K562 (cell line): ENCODE data around the gene GRHPR. TPM values are rescaled to one million over a fixed set of nuclear protein-coding genes. Genes with fewer than 3 reads are reported as not detected.
A peak's percentile ranks its signal among the peaks of the same experiment; 100 is the strongest.

ENCODE experiments used
- CHCHD3 ChIP-seq: fragments of 250-450 bp; sonication (Bioruptor Pico); IDR thresholded peaks from 2 replicates; pipeline ENCODE4 v2.1.2; 2022; ENCODE audit warnings: mild to moderate bottlenecking
- EHMT2 ChIP-seq: fragments of 450-650 bp; IDR thresholded peaks from 2 replicates; pipeline ENCODE4 v1.6.1; 2018; ENCODE audit warnings: antibody characterized with exemption
- ELK3 ChIP-seq: fragments of 450-650 bp; formaldehyde crosslinking; IDR thresholded peaks from 2 replicates; pipeline ENCODE4 v1.4.0; 2020; ENCODE audit warnings: mild to moderate bottlenecking
- HDAC1 ChIP-seq, 2 experiments: fragments of 450-650 bp; IDR thresholded peaks; 2 replicates each; pipeline ENCODE4 v1.6.1; 2016 to 2017; ENCODE audit warnings: inconsistent platforms in 1 of 2, mild to moderate bottlenecking in 1 of 2, moderate library complexity in 1 of 2
- HNRNPL ChIP-seq: fragments of 200-400 bp; formaldehyde crosslinking; IDR thresholded peaks from 2 replicates; pipeline ENCODE4 v1.6.1; 2017; ENCODE audit warnings: low read depth, mild to moderate bottlenecking, low read length
- KAT2B ChIP-seq: IDR thresholded peaks from one replicate; pipeline ENCODE4 v1.6.1; 2012; ENCODE audit warnings: low read depth, mild to moderate bottlenecking, control low read depth, inconsistent platforms, low read length, moderate library complexity
- KLF6 ChIP-seq: fragments of 250-450 bp; sonication (Bioruptor Pico); IDR thresholded peaks from 2 replicates; pipeline ENCODE4 v1.4.0; 2020; ENCODE audit warnings: mild to moderate bottlenecking, moderate library complexity, borderline replicate concordance
- MAFG ChIP-seq: fragments of 450-650 bp; conservative IDR thresholded peaks from 2 replicates; pipeline ENCODE4 v1.6.1; 2016; ENCODE audit warnings: missing genetic modification characterization, missing compliant biosample characterization
- MBD2 ChIP-seq: sonication (generic); IDR thresholded peaks from 2 replicates; pipeline ENCODE4 v1.6.1; 2016; ENCODE audit warnings: low read depth, borderline replicate concordance
- NFE2 ChIP-seq: IDR thresholded peaks from 2 replicates; pipeline ENCODE4 v1.6.1; 2014; ENCODE audit warnings: antibody characterized with exemption, low read depth
- NR2C2 ChIP-seq, 2 experiments: fragments of 200-800 bp in 1 of 2; sonication (Bioruptor generic) in 1 of 2; sonication (generic) in 1 of 2; formaldehyde crosslinking in 1 of 2; IDR thresholded peaks; 2 replicates each; pipeline versions ENCODE4 v1.6.1 to v1.8.0; 2016 to 2022; ENCODE audit warnings: mild to moderate bottlenecking in 1 of 2, missing compliant biosample characterization in 1 of 2, missing genetic modification characterization in 1 of 2, missing genetic modification reagents in 1 of 2
- PHF8 ChIP-seq: fragments of 200-600 bp; sonication (generic); IDR thresholded peaks from 2 replicates; pipeline ENCODE4 v1.6.1; 2012; ENCODE audit warnings: mixed run types, mild to moderate bottlenecking, inconsistent platforms, low read length, moderate library complexity, borderline replicate concordance
- POLR3A ChIP-seq: IDR thresholded peaks from 2 replicates; pipeline ENCODE4 v1.6.1; 2011; ENCODE audit warnings: borderline replicate concordance, mild to moderate bottlenecking, moderate library complexity; ENCODE audit not compliant: insufficient read length, insufficient read depth; ENCODE audit errors: extremely low read depth
- RAD21 ChIP-seq, 2 experiments: fragments of 250-450 bp in 1 of 2; fragments of 450-650 bp in 1 of 2; sonication (Bioruptor Pico) in 1 of 2; formaldehyde crosslinking in 1 of 2; IDR thresholded peaks in 1 of 2; conservative IDR thresholded peaks in 1 of 2; 2 replicates each; pipeline versions ENCODE4 v1.4.0 to v1.8.0; 2020 to 2022; ENCODE audit warnings: mild to moderate bottlenecking in 2 of 2, moderate library complexity in 1 of 2
- RBM15 ChIP-seq: fragments of 200-400 bp; formaldehyde crosslinking; IDR thresholded peaks from 2 replicates; pipeline ENCODE4 v1.6.1; 2018; ENCODE audit warnings: mild to moderate bottlenecking, low read length, moderate library complexity; ENCODE audit not compliant: insufficient read depth
- SMAD2 ChIP-seq: fragments of 150-350 bp; IDR thresholded peaks from 2 replicates; pipeline ENCODE4 v1.6.1; 2014; ENCODE audit warnings: low read depth, mild to moderate bottlenecking, low read length
- SMARCC2 ChIP-seq: fragments of 450-650 bp; IDR thresholded peaks from 2 replicates; pipeline ENCODE4 v1.6.1; 2017; ENCODE audit warnings: antibody characterized with exemption, moderate library complexity, mild to moderate bottlenecking, low read depth
- TEAD2 ChIP-seq: fragments of 450-650 bp; IDR thresholded peaks from 2 replicates; pipeline ENCODE4 v1.6.1; 2016; ENCODE audit warnings: missing genetic modification characterization, control low read depth, missing compliant biosample characterization
- U2AF2 ChIP-seq: fragments of 200-400 bp; formaldehyde crosslinking; optimal IDR thresholded peaks from 2 replicates; pipeline ENCODE3; 2017; ENCODE audit warnings: low read depth, mild to moderate bottlenecking, low read length
- ZNF408 ChIP-seq: fragments of 250-450 bp; sonication (Bioruptor Pico); IDR thresholded peaks from 2 replicates; pipeline ENCODE4 v1.4.0; 2020; ENCODE audit warnings: low read depth, mild to moderate bottlenecking, moderate library complexity
- ZNF57 ChIP-seq: fragments of 450-650 bp; formaldehyde crosslinking; IDR thresholded peaks from 2 replicates; pipeline ENCODE4 v1.4.0; 2020; ENCODE audit warnings: mild to moderate bottlenecking, moderate library complexity
- ZNF785 ChIP-seq: fragments of 250-450 bp; sonication (Bioruptor Pico); IDR thresholded peaks from 2 replicates; pipeline ENCODE4 v1.4.0; 2020; ENCODE audit warnings: mild to moderate bottlenecking
- polyA plus RNA-seq, 8 experiments: library from polyadenylated mRNA; depleted of rRNA in 4 of 8; stranded (reverse) in 5 of 8; unstranded in 3 of 8; fragments of >200 nt; fragmentation: Nextera tagmentation in 2 of 8; fragmentation: Illumina TruSeq in 1 of 8; extraction: Ambion mirVana in 2 of 8; extraction: Trizol in 1 of 8; gene quantifications; 2 replicates each; pipeline versions ENCODE4 v1.2.1 to v1.2.3, GENCODE V29; 2011 to 2014; ENCODE audit warnings: inconsistent platforms in 1 of 8, missing spikeins in 1 of 8
- total RNA-seq, 7 experiments: library from RNA; depleted of rRNA in 6 of 7; stranded (reverse); fragments of >200 nt in 6 of 7; fragmentation: Illumina TruSeq in 2 of 7; extraction: Trizol in 2 of 7; gene quantifications; 2 replicates each; pipeline versions ENCODE4 v1.2.1 to v1.2.3, GENCODE V29; 2011 to 2021; ENCODE audit warnings: low replicate concordance in 1 of 7
- TF ChIP-seq, protein P1 (sequence below): fragments of 450-650 bp; formaldehyde crosslinking; IDR thresholded peaks from 2 replicates; pipeline ENCODE4 v1.4.0; 2022; ENCODE audit warnings: mild to moderate bottlenecking, moderate library complexity
- TF ChIP-seq, protein P2 (sequence below): sonication (generic); formaldehyde crosslinking; IDR thresholded peaks from 2 replicates; pipeline ENCODE4 v1.8.1; 2023; ENCODE audit warnings: mild to moderate bottlenecking, missing genetic modification reagents

Gene GRHPR
- total and polyA plus RNA-seq, 9 of the 15 experiments (the other 6 are each of a cell fraction or from before 2014, with no cell fraction given): 38.9 to 144 (median 120) TPM

DNA sequence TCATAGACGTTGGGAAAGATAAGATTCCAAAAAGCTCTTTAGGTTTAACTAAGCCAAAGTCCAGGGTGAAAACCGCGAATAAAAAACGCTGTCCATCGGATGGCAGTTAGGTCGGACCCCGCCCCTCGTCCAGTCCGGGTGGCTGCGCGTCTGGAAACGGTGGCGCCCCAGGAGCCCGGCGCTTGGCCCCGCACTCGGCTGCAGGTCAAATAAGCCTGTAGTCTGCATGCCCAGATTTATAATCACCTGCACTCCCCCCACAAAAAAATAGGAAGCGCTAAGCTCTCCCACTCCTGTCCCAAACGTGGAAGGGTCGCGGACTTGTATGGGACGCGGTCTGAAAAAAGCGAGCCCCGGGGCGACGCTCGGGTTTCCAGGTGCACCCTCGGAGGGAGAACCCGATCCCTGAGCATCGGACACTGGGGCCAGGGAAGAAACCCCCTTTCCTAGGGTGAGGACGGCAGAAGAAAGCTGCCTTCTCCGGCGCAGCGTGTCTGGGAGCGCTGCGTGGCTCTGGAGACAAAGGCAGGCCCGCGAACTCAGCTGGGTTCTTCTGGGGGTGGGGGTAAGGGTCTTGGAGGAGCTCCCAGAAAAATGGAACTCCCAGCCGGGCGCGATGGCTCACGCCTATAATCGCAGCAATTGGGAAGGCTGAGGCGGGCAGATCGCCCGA, 43.7 kb downstream of the GRHPR start (continued):
- peak; percentile 60 for TF ChIP-seq POLR3A
- no peak for TF ChIP-seq ZNF408 (CRISPR knock-in tag)
- TF ChIP-seq PHF8: peak; percentile 54
- TF ChIP-seq U2AF2: no peak
- no peak; the same call in 1 of the 2 replicates for TF ChIP-seq CHCHD3 (CRISPR knock-in tag)
- TF ChIP-seq ELK3: no peak
- no peak for TF ChIP-seq NFE2
- no peak for TF ChIP-seq SMARCC2
- peak; percentile 41; the same call in 1 of the 2 replicates for TF ChIP-seq MBD2
- TF ChIP-seq EHMT2: no peak
- TF ChIP-seq MAFG (tag): no peak
- TF ChIP-seq HNRNPL: 0 out of 2 replicates have a peak, but pooled peaks have one; percentile 54
- TF ChIP-seq NR2C2 (CRISPR knock-in tag; IDR thresholded peaks at IDR 0.05): peak; percentile 39; the same call in 1 of the 2 replicates
- peak; percentile 56 for TF ChIP-seq NR2C2 (tag; IDR thresholded peaks at IDR 0.05)
- no peak for TF ChIP-seq KAT2B
- TF ChIP-seq, protein P1, sequence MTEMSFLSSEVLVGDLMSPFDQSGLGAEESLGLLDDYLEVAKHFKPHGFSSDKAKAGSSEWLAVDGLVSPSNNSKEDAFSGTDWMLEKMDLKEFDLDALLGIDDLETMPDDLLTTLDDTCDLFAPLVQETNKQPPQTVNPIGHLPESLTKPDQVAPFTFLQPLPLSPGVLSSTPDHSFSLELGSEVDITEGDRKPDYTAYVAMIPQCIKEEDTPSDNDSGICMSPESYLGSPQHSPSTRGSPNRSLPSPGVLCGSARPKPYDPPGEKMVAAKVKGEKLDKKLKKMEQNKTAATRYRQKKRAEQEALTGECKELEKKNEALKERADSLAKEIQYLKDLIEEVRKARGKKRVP: no peak
- peak in 1 of 2 experiments; percentile 14; a peak in 1 of 4 replicates for TF ChIP-seq HDAC1 (IDR thresholded peaks at IDR 0.05)
- TF ChIP-seq RBM15: no peak
- TF ChIP-seq ZNF57: no peak
- TF ChIP-seq ZNF785: no peak
- TF ChIP-seq SMAD2: no peak
- TF ChIP-seq TEAD2: no peak
- TF ChIP-seq, protein P2, sequence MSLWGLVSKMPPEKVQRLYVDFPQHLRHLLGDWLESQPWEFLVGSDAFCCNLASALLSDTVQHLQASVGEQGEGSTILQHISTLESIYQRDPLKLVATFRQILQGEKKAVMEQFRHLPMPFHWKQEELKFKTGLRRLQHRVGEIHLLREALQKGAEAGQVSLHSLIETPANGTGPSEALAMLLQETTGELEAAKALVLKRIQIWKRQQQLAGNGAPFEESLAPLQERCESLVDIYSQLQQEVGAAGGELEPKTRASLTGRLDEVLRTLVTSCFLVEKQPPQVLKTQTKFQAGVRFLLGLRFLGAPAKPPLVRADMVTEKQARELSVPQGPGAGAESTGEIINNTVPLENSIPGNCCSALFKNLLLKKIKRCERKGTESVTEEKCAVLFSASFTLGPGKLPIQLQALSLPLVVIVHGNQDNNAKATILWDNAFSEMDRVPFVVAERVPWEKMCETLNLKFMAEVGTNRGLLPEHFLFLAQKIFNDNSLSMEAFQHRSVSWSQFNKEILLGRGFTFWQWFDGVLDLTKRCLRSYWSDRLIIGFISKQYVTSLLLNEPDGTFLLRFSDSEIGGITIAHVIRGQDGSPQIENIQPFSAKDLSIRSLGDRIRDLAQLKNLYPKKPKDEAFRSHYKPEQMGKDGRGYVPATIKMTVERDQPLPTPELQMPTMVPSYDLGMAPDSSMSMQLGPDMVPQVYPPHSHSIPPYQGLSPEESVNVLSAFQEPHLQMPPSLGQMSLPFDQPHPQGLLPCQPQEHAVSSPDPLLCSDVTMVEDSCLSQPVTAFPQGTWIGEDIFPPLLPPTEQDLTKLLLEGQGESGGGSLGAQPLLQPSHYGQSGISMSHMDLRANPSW: no peak
- no peak for TF ChIP-seq RAD21 (CRISPR knock-in tag; conservative IDR thresholded peaks at IDR 0.05 in 1 of 2, IDR thresholded peaks at IDR 0.05 in 1 of 2)
- no peak for TF ChIP-seq KLF6 (CRISPR knock-in tag)
